ENCODE results near the gene CA4. TPM values are rescaled to one million over a fixed set of nuclear protein-coding genes. Genes with fewer than 3 reads are reported as not detected.

The CA4 gene
- total and polyA plus RNA-seq, 4 donors: 0.14 to 0.67 (median 0.44) TPM

DNA sequence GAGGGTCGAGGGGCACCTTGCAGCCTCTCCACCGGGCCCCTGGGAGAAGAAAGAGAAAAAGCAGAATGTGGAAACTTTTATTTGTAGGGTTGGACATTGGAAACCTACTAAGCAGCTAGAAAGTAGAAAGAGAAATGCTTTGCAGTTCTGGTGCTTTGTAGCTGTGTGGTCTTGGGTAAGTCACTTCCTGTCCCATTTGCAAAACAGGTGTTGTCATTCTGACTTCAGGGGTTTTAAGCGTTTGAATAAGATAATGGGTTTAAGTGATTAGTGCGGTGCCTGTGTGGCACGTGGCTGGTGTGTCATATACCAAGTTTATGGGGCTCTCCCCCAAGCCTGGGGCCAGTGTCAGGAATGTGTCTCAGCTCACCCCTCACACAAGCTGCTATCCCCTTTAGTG is 1.6 kb downstream of the CA4 start:
- WGBS: 27% methylated on average over 5 of the region's 5 CpGs
- H3K27me3 ChIP-seq (ENCODE audit: control insufficient read depth in 4 of 4, insufficient read depth in 4 of 4, low read length in 3 of 4): peaks cover 0 to 14% (median 5%) of the 10 kb centered on the region in 4 donors
- no peak overlapping the region for H3K9ac ChIP-seq (ENCODE audit: low read depth in 1 of 2, low read length in 2 of 2)
- DNase-seq (ENCODE audit: low spot score): no peak
- no peaks in the 10 kb centered on the region for H3K36me3 ChIP-seq (ENCODE audit: control insufficient read depth in 4 of 4, insufficient read depth in 3 of 4, low read depth in 1 of 4, low read length in 3 of 4)
- no peak overlapping the region for H3K27ac ChIP-seq (ENCODE audit: low read depth in 1 of 2, low read length in 2 of 2)
- TF ChIP-seq SP1 (IDR thresholded peaks at IDR 0.05) (no peak), NR2F2 (IDR thresholded peaks at IDR 0.05) (no peak), FOXA1 (IDR thresholded peaks at IDR 0.05) (no peak), HNF4G (IDR thresholded peaks at IDR 0.05) (no peak), JUND (IDR thresholded peaks at IDR 0.05) (no peak), FOXA2 (IDR thresholded peaks at IDR 0.05) (no peak), ZBTB33 (IDR thresholded peaks at IDR 0.05) (no peak), YY1 (IDR thresholded peaks at IDR 0.05) (no peak), REST (IDR thresholded peaks at IDR 0.05) (no peak), RXRA (IDR thresholded peaks at IDR 0.05) (no peak), GABPA (IDR thresholded peaks at IDR 0.05 in 1 of 2, conservative IDR thresholded peaks at IDR 0.05 in 1 of 2) (no peak), RAD21 (IDR thresholded peaks at IDR 0.05) (no peak), EGR1 (IDR thresholded peaks at IDR 0.05; ENCODE audit: low read depth in 2 of 2) (no peak), HNF4A (conservative IDR thresholded peaks at IDR 0.05) (no peak), CTCF (IDR thresholded peaks at IDR 0.05; ENCODE audit: low read depth, low read length, missing input control) (no peak)
- TF ChIP-seq, protein P1, sequence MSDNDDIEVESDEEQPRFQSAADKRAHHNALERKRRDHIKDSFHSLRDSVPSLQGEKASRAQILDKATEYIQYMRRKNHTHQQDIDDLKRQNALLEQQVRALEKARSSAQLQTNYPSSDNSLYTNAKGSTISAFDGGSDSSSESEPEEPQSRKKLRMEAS (IDR thresholded peaks at IDR 0.05): no peak
- TF ChIP-seq, protein P2, sequence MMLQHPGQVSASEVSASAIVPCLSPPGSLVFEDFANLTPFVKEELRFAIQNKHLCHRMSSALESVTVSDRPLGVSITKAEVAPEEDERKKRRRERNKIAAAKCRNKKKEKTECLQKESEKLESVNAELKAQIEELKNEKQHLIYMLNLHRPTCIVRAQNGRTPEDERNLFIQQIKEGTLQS (IDR thresholded peaks at IDR 0.05): no peak
- H3K4me3 ChIP-seq (ENCODE audit: low read depth in 1 of 3, low read length in 3 of 3): no peak overlapping the region
- H3K4me1 ChIP-seq (ENCODE audit: control insufficient read depth in 4 of 4, insufficient read depth in 4 of 4, low read length in 3 of 4): peaks cover 0 to 12% (median 2%) of the 10 kb centered on the region in 4 donors
- H3K9me3 ChIP-seq (ENCODE audit: control insufficient read depth in 4 of 4, low read length in 3 of 4): no peaks in the 10 kb centered on the region

All from liver (tissue), 9 donors.